IPS-18a (cell line): ENCODE measurements around the gene PLXDC2.

Experiments
- H3K27ac ChIP-seq: one replicate; pipeline ENCODE4 v1.5.1; 2013; ENCODE audit warnings: low read length
- H3K27me3 ChIP-seq: one replicate; pipeline ENCODE4 v1.6.1; 2013; ENCODE audit warnings: mild to moderate bottlenecking, low read length; ENCODE audit not compliant: control insufficient read depth, insufficient read depth
- H3K36me3 ChIP-seq: one replicate; pipeline ENCODE4 v1.6.1; 2013; ENCODE audit warnings: low read depth, low read length; ENCODE audit not compliant: control insufficient read depth
- H3K4me1 ChIP-seq: one replicate; pipeline ENCODE4 v1.6.1; 2013; ENCODE audit warnings: low read depth, low read length; ENCODE audit not compliant: control insufficient read depth
- H3K4me3 ChIP-seq: one replicate; pipeline ENCODE4 v1.5.1; 2013; ENCODE audit warnings: low read length
- H3K9ac ChIP-seq: one replicate; pipeline ENCODE4 v1.6.1; 2013; ENCODE audit warnings: mild to moderate bottlenecking, low read length, moderate library complexity
- H3K9me3 ChIP-seq: one replicate; pipeline ENCODE4 v1.6.1; 2013; ENCODE audit warnings: low read depth, low read length; ENCODE audit not compliant: control insufficient read depth

PLXDC2 gene

DNA sequence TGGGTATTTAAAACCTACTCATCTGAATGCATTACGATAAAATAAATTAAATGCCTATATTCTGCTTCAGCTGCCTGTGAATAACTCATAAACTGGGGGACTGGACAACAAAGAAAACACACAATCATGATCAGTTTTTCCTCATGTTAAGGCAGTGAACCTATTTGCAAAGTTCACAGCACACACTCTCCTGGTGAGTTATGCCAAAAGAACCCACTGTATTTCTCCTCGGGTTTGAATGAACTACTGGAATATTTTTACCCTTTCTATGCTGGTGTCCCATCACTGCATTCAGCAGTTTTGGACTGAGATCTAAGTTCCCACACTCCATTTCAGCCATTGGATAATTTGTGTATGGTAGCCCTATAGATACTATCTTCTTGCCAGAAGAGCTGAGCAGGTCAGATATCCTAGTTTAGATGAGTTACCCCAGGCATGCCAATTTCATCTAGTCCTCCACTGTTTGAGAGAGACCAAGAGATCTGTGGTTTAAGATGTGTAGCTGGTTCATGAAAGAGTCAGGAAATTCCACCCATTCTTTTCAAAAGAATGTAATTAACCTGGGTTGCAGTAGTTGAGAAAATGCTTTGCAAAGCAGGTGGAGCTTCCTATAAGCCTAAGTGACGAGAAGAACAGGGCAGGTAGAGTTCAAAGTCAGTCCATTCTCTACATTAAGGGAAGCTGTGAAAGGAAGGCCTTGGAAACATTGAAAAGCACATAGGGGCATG lies 101.7 kb downstream of the PLXDC2 start:
- H3K9me3 ChIP-seq, result no peaks in the 10 kb centered on the region
- no peaks in the 10 kb centered on the region for H3K36me3 ChIP-seq
- H3K9ac ChIP-seq, result no peak overlapping the region
- H3K27me3 ChIP-seq, result no peaks in the 10 kb centered on the region
- H3K27ac ChIP-seq, result no peak overlapping the region
- H3K4me3 ChIP-seq, result no peak overlapping the region
- peaks cover 14% of the 10 kb centered on the region for H3K4me1 ChIP-seq

DNA sequence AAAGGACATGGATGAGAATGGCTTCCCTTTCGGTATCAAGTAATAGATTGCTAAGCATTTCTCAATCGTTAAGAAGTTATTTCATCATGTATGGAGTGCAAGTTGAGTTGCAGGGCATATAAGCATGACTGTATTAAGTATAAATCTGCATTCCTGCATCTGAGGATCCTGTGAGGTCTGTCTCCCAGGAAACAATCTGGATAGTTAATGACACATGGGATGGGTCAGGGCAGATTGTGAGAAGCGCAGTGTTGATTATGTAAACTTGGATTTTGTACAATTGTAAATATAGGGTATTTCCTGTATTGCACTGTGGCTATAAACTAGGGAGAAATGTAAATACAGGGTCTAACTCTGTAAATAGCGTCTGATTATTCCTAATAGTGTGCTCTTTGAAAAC lies 102.6 kb downstream of the PLXDC2 start:
- H3K4me3 ChIP-seq, result no peak overlapping the region
- H3K27me3 ChIP-seq, result no peaks in the 10 kb centered on the region
- H3K9ac ChIP-seq, result no peak overlapping the region
- no peaks in the 10 kb centered on the region for H3K36me3 ChIP-seq
- H3K27ac ChIP-seq, result no peak overlapping the region
- peaks cover 14% of the 10 kb centered on the region for H3K4me1 ChIP-seq
- H3K9me3 ChIP-seq, result no peaks in the 10 kb centered on the region

DNA sequence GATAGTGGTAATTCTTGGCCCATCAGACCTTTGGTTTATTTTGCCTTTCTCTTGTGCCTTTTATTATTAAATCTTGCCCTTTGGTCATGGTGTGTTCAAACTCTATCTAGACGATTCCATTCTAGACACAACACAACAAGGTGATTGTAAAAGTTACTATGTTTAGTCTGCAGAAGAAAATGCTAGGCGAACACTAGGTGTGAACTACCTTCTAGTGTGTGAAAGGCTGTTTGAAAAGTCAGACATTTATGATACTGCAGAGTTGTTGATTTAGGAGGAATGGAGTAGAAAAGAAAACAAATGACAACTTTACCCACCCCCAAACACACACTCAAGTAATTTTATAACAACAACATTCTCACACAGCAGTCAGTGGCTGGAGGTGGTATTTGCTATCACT lies 103.4 kb downstream of the PLXDC2 start:
- Histone ChIP-seq H3K36me3 (no peaks in the 10 kb centered on the region), H3K27ac (no peak overlapping the region), H3K9me3 (no peaks in the 10 kb centered on the region), H3K4me1 (peaks cover 14% of the 10 kb centered on the region), H3K9ac (no peak overlapping the region), H3K4me3 (no peak overlapping the region), H3K27me3 (no peaks in the 10 kb centered on the region)

DNA sequence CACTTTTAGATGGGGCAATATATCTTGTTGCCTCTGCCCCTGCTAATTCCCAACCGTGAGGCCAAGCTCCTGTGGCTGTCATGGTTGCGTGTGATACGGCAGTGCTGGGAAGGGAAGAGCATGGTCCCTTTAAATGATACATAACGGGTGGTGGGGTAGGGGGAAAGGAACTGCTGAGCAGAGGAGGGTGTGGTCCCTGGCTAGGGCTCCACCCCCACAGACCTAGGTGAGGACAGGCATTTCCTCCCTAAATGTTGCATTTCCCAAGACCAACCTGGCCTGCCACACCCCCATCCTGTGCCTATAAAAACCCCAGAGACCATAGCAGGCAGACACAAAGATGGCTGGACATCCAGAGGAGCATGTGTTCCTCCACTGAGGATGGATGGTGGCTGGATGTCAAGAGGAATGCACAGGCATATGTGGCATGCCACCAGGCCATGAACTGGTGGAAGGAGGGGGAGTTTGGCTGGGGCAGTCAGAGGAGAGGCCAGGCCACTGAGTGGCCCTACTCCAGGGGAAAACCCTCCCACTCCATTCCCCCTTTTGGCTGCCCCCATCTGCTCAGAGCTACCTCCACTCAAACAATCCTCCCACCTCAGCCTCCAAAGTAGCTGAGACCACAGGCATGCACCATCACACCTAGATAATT lies 104.0 kb downstream of the PLXDC2 start:
- H3K27me3 ChIP-seq, result no peaks in the 10 kb centered on the region

DNA sequence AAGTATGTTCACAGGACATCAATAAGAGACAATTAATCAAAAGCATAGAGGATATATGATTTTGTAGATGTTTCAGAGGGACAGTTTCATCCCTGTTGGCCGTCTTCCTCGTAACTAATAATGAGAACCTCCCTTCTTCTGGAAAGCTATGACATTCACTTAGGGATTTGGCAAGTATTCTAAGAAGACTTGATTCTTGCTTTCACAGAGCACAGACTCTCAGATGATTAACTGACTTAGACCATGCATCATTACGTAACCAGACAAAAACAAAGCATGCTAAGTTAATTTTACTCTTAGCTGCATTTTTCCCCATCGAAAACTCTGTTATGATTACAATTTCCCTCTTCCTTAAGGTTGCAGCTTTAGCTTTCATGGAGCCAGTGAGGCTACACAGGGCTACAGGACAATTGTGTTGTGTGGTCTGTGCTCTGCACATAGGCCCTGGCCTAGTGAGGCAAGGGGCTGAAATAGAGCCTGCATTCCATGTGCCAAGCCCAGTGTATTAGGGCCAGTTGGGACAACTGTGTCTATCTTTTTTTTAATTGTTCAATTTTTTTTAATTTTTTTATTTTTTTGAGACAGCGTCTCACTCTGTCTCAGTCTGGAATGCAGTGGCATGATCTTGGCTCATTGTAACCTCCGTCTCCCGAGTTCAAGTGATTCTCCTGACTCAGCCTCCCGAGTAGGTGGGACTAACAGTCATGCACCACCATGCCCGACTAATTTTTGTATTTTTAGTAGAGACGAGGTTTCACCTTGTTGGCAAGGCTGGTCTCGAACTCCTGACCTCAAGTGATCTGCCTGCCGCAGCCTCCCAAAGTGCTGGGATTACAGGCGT lies 105.3 kb downstream of the PLXDC2 start:
- H3K4me3 ChIP-seq, result no peak overlapping the region
- no peak overlapping the region for H3K27ac ChIP-seq

More for the DNA sequence above, 104.0 kb downstream of the PLXDC2 start:
- no peak overlapping the region for H3K27ac ChIP-seq
- H3K36me3 ChIP-seq, result no peaks in the 10 kb centered on the region
- peaks cover 14% of the 10 kb centered on the region for H3K4me1 ChIP-seq
- no peak overlapping the region for H3K9ac ChIP-seq
- no peak overlapping the region for H3K4me3 ChIP-seq
- H3K9me3 ChIP-seq, result no peaks in the 10 kb centered on the region

DNA sequence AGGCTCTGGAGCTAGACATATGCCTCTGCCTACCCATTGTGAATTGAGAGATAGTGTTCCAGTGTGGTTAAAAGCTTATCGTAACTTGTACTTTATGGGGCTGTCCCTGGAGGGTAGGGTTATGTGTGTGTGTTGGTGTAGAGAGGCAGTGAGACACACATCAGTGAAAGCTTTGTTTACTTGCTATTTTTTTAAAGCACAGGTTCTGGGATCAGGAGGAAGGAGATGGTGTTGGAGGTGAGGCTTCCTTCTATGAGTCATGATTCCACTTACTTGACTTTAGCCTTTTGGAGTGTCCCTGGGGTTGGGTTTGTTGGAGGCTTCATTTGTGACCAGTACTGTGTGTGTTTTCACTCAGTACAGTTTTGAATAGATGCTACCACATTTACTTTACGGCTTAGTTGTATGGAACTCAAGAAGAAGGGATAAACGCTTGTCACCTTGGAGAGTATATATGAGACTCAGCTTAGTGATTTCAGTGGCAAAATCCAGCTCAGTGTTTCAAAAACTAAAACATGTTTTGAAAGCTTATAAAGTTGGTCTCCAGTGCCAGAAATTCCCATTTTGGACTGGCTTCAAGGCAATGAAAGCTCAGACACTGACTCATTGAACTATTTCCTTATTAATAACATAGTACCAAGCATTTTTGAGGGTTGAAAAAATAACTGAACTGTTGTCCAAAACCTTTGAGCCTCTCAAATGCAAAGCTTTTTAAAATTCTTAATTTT lies 106.2 kb downstream of the PLXDC2 start:
- no peaks in the 10 kb centered on the region for H3K9me3 ChIP-seq
- H3K27ac ChIP-seq, result no peak overlapping the region
- H3K4me3 ChIP-seq, result no peak overlapping the region
- H3K27me3 ChIP-seq, result no peaks in the 10 kb centered on the region
- H3K4me1 ChIP-seq, result peaks cover 14% of the 10 kb centered on the region
- H3K9ac ChIP-seq, result no peak overlapping the region
- no peaks in the 10 kb centered on the region for H3K36me3 ChIP-seq

More for the DNA sequence above, 105.3 kb downstream of the PLXDC2 start:
- Histone ChIP-seq H3K4me1 (peaks cover 14% of the 10 kb centered on the region), H3K9ac (no peak overlapping the region), H3K36me3 (no peaks in the 10 kb centered on the region), H3K27me3 (no peaks in the 10 kb centered on the region), H3K9me3 (no peaks in the 10 kb centered on the region)

DNA sequence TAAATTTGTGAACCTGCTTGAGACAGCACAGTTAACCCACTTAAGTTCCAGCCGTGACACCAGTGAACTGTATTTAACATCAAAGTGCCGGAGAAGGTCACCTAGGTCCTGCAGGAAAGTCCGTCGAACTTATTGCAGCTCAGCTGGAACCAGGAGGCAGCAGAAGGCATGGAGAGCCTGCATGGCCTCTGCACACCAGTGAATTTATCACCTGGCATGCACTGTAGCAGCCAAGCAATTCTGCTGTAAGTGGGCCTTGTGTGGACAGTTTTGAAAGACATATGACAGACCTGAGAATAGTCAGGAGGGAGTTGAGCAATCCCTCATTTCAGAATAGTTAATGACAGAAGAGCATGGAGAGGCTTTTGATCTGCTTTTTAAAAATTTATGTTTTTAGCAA lies 108.8 kb downstream of the PLXDC2 start:
- Histone ChIP-seq H3K36me3 (no peaks in the 10 kb centered on the region), H3K4me1 (peaks cover 2% of the 10 kb centered on the region), H3K27ac (no peak overlapping the region), H3K27me3 (no peaks in the 10 kb centered on the region), H3K9me3 (no peaks in the 10 kb centered on the region), H3K9ac (no peak overlapping the region), H3K4me3 (no peak overlapping the region)

DNA sequence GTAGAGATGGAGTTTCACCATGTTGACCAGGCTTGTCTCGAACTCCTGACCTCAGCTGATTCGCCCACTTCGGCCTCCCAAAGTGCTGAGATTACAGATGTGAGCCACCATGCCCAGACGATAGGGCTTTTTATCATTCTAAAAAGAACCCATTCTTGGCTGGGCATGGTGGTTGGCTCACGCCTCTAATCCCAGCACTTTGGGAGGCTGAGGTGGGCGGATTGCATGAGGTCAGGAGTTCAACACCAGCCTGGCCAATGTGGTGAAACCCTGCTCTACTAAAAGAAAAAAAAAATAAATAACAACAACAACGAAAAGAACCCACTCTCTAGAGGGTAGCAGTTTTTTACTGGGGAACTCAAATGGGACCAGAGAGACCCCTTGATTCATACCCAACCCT lies 112.7 kb downstream of the PLXDC2 start:
- peaks cover 10% of the 10 kb centered on the region for H3K4me1 ChIP-seq
- H3K27me3 ChIP-seq, result no peaks in the 10 kb centered on the region
- H3K9me3 ChIP-seq, result no peaks in the 10 kb centered on the region
- no peak overlapping the region for H3K4me3 ChIP-seq
- H3K27ac ChIP-seq, result no peak overlapping the region
- no peaks in the 10 kb centered on the region for H3K36me3 ChIP-seq
- H3K9ac ChIP-seq, result no peak overlapping the region

DNA sequence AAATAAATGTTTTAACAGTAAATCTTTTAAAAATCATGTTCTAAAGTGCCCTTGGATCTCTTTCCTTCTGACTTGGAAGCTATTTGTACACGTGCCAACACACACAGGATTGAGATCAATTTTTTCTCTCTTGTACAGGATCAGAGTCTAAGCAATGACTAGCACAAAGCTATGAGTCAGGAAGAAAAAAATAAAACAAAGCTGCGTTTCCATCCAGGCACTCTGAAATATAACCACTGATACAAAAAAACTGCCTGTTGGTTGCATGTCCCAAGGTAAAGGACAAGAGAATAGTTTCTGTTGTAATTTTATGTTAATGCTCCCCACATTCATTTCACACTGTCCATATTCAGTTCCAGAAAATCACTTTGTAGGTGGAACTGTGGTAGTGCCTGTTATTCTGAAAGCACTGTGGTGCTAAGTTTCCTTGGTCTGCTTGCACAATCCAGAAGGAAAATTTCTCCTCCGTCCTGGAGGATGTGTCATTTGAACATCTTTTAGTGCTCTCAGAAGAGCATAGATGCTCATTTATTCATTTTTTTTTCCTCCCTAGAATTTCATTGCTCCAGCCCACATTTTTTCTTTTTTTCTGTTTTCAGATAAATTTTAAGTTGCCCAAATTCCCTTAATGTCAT lies 113.4 kb downstream of the PLXDC2 start:
- Histone ChIP-seq H3K9ac (no peak overlapping the region), H3K36me3 (no peaks in the 10 kb centered on the region), H3K9me3 (no peaks in the 10 kb centered on the region), H3K27ac (no peak overlapping the region), H3K4me3 (no peak overlapping the region), H3K27me3 (no peaks in the 10 kb centered on the region), H3K4me1 (peaks cover 10% of the 10 kb centered on the region)

DNA sequence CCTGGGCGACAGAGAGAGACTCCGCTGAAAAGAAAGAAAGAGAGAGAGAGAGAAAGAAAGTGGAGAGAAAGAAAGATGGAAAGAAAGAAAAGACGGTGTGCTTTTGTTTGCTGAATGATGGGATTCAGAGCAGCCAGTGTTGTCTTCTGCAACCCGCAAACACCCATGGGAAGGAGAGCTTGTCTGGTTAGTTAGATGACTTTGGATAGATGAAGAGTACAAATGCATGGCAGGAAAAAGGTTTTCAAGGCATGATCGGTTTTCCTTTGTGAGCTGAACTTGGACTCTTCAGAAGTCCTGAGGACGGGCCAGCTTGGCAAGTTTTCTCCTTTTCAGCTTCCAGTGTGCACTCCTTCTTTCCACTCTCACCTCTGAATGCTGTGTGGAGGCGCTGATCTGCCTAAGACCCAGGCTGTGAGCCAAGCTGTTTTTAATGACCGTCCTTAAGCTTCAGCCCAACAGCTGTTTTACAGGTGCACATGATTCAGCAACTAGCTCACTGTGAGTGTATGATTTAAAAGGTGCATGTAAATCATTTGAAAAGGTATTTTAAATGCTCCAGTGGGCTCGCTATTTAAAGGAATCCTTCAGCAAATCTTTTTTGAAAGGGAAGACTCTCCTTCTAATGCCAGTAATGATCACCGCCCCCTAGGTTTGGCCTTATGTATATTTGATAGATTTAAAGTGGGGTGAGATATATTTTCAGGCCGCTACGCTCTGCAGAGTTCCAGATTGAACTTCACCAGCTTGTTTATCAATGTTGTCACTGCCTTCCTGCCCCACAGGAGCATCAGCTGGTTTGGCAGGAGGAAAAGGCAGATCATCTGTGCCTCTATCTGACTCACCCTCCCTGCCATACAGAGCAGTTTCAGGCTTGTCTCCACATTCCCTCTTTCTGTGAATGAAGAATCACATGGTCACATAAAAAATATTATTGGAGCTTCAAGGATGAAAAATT lies 115.0 kb downstream of the PLXDC2 start:
- Histone ChIP-seq H3K27me3 (no peaks in the 10 kb centered on the region), H3K9me3 (no peaks in the 10 kb centered on the region), H3K36me3 (no peaks in the 10 kb centered on the region), H3K27ac (no peak overlapping the region), H3K9ac (no peak overlapping the region), H3K4me1 (peaks cover 10% of the 10 kb centered on the region), H3K4me3 (no peak overlapping the region)
